K562 (cell line): Measurements from ENCODE around the gene SORCS2.

Experiments used
- AFF1 ChIP-seq, 2 experiments: fragments of 450-650 bp; IDR thresholded peaks; 2 replicates each; pipeline ENCODE4 v1.6.1; 2018; ENCODE audit warnings: mild to moderate bottlenecking in 2 of 2, low read depth in 1 of 2; ENCODE audit not compliant: partially characterized antibody in 2 of 2
- RAD51 ChIP-seq: fragments of 450-650 bp; IDR thresholded peaks from 2 replicates; pipeline ENCODE4 v1.7.1; 2016; ENCODE audit warnings: low read depth, mild to moderate bottlenecking, borderline replicate concordance
- TF ChIP-seq, protein P1 (sequence below), 3 experiments: IDR thresholded peaks in 2 of 3; conservative IDR thresholded peaks in 1 of 3; 2 replicates each; pipeline ENCODE4 v1.5.1; 2011 to 2012; ENCODE audit warnings: low read length in 3 of 3, mild to moderate bottlenecking in 3 of 3, control low read depth in 2 of 3, improper control_type of control experiment in 1 of 3, inconsistent platforms in 1 of 3, low read depth in 1 of 3, mixed read lengths in 1 of 3, moderate library complexity in 1 of 3; ENCODE audit not compliant: insufficient read depth in 2 of 3

DNA sequence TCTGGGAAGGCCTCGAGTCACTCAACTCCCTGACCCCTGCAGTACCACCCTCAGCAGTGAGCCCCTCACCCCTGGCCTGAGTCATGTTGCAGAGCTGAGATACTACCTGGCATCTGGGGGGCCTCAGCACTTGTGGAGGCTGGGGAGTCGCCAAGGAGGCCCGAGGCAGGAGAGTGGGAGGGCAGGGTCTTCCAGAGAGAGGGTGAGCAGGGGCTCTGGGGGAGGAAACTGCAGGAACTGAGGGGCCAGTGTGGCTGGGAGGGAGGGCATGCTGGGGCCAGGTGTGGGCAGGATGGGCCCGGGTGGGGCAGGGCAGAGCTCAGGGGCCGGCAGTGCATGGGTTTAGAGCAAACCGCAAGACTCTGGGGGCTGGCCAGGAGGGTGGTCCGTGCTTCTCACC, 59.7 kb downstream of the SORCS2 start:
- TF ChIP-seq RAD51 (no peak), AFF1 (IDR thresholded peaks at IDR 0.05; ENCODE audit: low read depth in 1 of 2, partially characterized antibody in 2 of 2) (no peak)
- TF ChIP-seq, protein P1, sequence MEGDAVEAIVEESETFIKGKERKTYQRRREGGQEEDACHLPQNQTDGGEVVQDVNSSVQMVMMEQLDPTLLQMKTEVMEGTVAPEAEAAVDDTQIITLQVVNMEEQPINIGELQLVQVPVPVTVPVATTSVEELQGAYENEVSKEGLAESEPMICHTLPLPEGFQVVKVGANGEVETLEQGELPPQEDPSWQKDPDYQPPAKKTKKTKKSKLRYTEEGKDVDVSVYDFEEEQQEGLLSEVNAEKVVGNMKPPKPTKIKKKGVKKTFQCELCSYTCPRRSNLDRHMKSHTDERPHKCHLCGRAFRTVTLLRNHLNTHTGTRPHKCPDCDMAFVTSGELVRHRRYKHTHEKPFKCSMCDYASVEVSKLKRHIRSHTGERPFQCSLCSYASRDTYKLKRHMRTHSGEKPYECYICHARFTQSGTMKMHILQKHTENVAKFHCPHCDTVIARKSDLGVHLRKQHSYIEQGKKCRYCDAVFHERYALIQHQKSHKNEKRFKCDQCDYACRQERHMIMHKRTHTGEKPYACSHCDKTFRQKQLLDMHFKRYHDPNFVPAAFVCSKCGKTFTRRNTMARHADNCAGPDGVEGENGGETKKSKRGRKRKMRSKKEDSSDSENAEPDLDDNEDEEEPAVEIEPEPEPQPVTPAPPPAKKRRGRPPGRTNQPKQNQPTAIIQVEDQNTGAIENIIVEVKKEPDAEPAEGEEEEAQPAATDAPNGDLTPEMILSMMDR (IDR thresholded peaks at IDR 0.05 in 2 of 3, conservative IDR thresholded peaks at IDR 0.05 in 1 of 3; ENCODE audit: insufficient read depth in 2 of 3, low read depth in 1 of 3, low read length in 3 of 3): no peak
